GM19043 (cell line): ENCODE measurements around the gene TUBGCP2.
A peak's percentile ranks its signal among the peaks of the same experiment; 100 is the strongest.
"Not testable (repeated sequence)": the region's sequence is repeated elsewhere in the genome, so short reads cannot be mapped to it uniquely, and the experiment has no call there.

Source experiments
- ATAC-seq: cut with Tn5 transposase; IDR thresholded peaks from one replicate; pipeline ENCODE4 v1.9.1; 2021; ENCODE audit warnings: low read depth; ENCODE audit not compliant: unreplicated experiment

TUBGCP2 gene

GRCh38 chr10:133268532-133268931 lies 40.1 kb downstream of the TUBGCP2 start:
- ATAC-seq, result no peak

DNA sequence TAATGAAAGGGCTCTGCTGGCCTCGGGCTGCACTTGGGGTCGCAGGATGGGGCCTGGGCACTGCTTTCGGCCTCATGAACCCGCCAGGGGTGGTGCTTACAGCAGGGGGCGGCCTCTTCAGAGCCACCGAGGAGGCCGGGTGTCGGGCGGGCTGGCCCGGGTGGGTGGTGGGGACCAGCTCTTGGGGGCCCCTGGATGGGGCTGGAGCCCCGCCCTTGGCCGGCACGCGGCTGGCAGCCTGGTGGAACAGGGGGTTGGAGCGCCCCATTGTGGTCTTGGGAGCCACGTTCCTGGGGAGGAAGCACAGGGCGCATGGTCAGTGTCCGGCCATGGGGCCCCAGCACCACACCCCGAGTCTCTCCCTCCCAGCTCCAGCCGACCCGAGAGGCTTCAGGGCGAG lies 40.8 kb downstream of the TUBGCP2 start:
- no peak for ATAC-seq

- no peak for ATAC-seq
These were observed 41.4 kb downstream of the TUBGCP2 start for GRCh38 chr10:133267293-133267692.

- ATAC-seq, result no peak
These were observed 42.4 kb downstream of the TUBGCP2 start for GRCh38 chr10:133266056-133266795.

DNA sequence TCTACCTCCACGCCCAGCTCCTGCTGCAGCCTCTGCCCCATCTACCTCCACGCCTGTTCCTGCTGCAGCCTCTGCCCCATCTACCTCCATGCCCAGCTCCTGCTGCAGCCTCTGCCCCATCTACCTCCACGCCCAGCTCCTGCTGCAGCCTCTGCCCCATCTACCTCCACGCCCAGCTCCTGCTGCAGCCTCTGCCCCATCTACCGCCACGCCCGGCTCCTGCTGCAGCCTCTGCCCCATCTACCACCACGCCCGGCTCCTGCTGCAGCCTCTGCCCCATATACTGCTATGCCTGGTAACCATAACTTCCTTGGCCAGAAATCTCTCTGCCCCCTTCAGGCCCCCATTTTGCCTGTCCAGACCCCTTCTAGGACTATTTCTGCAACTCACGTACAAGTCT lies 43.6 kb downstream of the TUBGCP2 start:
- not testable (repeated sequence) for ATAC-seq

GRCh38 chr10:133264461-133264860 lies 44.2 kb downstream of the TUBGCP2 start:
- no peak for ATAC-seq

GRCh38 chr10:133263674-133264073 lies 45.0 kb downstream of the TUBGCP2 start:
- ATAC-seq, result no peak

DNA sequence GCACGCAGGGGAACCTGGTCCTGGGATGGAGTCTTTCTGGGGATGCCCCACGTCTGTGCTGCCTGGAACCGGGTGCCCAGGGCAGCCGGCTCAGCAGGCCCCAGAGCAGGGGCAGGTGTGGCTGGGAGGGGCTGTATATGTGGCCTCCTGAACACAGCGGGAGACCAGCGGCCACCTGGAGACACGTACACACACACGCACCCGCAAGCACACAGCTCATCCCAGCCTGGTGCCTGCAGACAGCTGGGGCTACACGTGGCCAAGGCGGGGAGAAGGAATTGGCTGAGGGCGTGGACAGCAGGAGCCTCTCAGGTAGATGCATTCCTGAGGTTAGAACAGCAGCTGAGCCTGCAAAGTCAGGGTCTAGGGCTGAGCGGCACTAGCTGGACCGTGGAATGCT lies 46.0 kb downstream of the TUBGCP2 start:
- ATAC-seq, result no peak

GRCh38 chr10:133261726-133262325 lies 46.8 kb downstream of the TUBGCP2 start:
- peak; percentile 41 for ATAC-seq

DNA sequence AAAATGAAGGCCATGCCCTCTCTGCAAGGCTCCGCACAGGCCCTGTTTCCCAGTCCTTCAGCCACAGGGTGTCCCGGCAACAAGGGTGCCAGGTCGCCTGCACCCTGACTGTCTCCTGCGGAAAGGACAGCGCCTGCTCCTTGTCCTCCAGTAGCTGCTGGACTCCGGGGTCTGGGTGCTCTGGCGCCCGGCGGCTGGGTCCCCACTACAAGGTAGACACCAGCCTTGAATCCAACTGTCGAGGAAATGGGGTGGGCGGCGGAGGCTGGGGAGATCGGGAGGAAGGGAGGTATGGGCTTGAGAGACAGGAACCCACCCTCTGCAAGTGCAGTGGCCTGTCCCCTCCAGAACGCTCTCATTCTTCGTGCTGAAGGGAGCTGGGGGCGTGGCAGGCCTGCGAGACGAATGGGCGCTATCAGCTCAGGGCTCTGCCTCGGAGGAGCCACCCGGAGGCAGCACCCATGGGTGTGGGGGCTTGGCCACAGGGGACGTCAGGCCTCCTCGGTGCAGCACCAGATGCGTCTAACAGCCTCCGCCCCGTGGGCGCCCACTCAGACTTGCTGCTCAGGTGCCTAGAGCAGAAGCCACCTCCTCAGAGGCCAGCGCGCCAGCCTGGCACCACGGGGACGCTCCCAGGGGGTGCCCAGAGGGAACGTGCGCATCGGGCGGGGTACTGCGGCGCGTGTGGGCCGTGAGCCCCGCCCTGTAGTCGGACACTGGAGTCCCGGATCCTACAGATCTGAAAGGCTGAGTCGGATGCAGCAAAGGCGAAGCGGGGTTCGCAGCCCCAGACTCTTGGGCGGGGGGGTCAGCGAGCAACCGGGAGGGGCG lies 47.6 kb downstream of the TUBGCP2 start:
- ATAC-seq, result peak; percentile 40

DNA sequence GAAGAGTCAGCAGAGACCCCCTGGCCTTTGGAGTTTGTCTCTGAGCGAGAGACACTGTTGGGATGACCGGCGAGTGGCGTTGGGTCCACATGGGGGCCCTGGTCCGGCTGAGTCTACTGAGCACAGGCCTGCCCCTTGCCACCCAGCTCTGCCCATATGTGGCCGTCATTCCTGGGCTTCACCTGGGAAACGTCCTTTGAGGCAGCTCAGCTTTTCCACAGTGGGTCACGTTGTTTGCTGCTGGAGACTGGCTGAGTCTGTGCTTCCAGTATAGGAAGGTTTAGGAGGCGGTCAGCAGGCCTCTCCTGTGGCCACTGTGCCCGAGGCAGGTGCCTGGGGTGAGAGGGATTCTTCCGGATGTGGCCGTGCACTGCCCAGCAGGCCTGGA lies 49.1 kb downstream of the TUBGCP2 start:
- ATAC-seq, result no peak

- no peak for ATAC-seq
These were observed 49.7 kb downstream of the TUBGCP2 start for GRCh38 chr10:133258818-133259601.

DNA sequence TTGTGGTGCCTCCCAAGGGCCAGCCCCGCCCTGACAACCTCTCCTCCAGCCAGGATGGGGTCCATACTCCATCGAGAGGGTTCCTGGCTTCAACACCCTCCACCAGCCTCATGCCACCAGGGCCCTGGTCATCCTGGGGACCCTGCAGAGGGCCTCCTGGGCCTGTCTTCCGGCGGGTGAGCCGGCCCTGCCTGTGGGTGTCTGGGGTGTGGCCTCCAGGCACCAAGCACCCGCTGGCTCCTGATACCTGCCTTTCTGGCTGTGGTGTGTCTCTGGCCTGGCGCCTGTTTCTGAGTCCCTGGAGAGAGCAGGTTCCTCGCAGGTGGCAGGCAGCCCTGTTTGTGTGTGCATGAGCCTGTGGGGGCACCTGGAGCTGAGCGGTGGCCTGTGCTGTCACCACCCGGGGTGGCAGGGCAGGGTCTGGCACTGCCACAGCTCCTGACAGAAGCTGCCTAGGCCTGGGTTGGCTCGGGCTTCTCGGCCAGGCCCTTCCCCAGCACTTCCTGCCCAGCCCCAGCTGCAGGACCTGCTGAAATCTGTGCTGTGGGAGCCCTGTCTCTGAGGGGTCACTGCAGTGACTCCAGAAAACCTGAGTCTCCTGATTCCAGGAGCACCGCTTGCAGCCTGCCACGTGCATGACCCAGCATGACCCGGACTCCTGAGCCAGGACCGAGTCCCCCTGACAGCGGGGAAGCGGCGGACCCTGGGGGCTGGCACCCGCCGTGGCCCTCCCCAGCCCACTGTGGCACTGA lies 50.4 kb downstream of the TUBGCP2 start:
- ATAC-seq, result peak; percentile 28

DNA sequence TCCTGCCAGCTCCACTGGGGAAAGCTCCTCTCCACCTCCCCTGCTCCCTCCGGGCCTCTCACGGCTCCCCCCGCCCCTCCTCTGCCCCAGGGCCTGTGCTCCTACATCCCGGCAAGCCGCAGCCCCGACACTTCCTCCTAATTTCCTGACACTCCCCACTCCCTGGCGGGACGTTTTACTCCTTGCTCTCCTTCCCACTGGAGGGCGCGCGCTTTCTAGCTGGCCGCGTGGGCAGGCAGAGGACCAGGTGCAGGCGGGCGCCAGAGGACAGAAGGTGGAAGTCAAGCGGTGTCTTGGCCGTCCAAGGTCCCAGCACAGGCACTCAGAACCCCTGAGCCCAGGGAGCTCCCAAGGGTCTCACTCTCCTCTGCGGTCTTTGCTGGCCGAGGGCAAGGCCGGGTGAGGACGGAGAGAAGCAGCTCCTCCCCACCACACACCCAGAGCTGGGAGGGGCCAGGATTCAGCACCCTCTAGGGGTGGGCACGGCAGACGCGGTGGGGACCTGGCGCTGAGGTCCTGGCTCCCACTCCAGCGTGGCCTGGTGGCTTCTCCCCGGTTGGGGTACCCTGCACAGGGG lies 51.1 kb downstream of the TUBGCP2 start:
- no peak for ATAC-seq

DNA sequence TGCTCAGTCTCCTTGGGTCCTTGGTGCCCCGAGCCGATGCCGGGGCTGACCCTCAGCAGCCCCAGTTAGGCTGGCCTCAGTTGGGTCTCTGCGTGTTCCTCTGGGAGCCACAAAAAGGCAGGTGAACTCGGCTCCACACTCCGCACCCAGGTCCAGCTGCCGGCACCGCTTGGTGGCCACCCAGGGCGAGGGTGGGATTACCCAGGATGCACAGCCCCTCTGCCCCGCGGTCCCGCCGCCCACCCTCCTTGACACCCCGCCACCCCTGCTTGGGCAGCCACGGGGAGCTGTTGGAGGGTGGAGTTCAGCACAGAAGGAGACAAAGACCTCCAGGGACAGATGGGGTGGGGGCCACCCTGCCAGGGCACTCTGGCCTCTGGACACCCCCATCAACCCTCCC lies 53.3 kb downstream of the TUBGCP2 start:
- no peak for ATAC-seq

GRCh38 chr10:133254421-133255120 lies 54.1 kb downstream of the TUBGCP2 start:
- no peak for ATAC-seq

- no peak for ATAC-seq
These were observed 55.2 kb downstream of the TUBGCP2 start for GRCh38 chr10:133253361-133253955.

- ATAC-seq, result no peak
These were observed 56.5 kb downstream of the TUBGCP2 start for GRCh38 chr10:133252223-133252552.
